H1 (cell line): ENCODE data around the gene RNASET2. TPM values are rescaled to one million over a fixed set of nuclear protein-coding genes. Genes with fewer than 3 reads are reported as not detected.

ENCODE experiments used
- CTCF ChIA-PET: fragments of 300-600 bp; sonication (Branson Sonifier 250); formaldehyde crosslinking; loops from one replicate; lab custom pipeline; 2021; ENCODE audit not compliant: partially characterized antibody; lab: Charles Lee
- POLR2A ChIA-PET: fragments of 300-600 bp; sonication (Branson Sonifier 250); formaldehyde crosslinking; loops from one replicate; lab custom pipeline; 2021; ENCODE audit warnings: inconsistent platforms; ENCODE audit not compliant: partially characterized antibody; lab: Charles Lee
- DNase-seq, 2 experiments: peaks; one replicate each; pipeline versions ENCODE4 v3.0.0 to v3.0.0-alpha.2; 2010 to 2022; ENCODE audit warnings: low spot score in 2 of 2, low read depth in 1 of 2, mixed read lengths in 1 of 2
- FAIRE-seq: peaks from 2 replicates; lab custom pipeline; 2011; peaks lifted over from hg19 to GRCh38; lab: Jason Lieb, UNC
- H2AFZ ChIP-seq: 2 replicates; pipeline ENCODE4 v1.8.1; 2012; ENCODE audit warnings: low read length, inconsistent platforms
- H2AK5ac ChIP-seq: 2 replicates; pipeline ENCODE4 v1.6.1; 2013; ENCODE audit warnings: low read depth, low read length
- H2BK120ac ChIP-seq: replicated peaks from 2 replicates; pipeline ENCODE3; 2013; ENCODE audit warnings: low read depth, low read length, inconsistent platforms
- H2BK12ac ChIP-seq: 2 replicates; pipeline ENCODE4 v1.6.1; 2013; ENCODE audit warnings: low read depth, low read length
- H2BK15ac ChIP-seq: 2 replicates; pipeline ENCODE4 v1.6.1; 2013; ENCODE audit warnings: low read length
- H2BK20ac ChIP-seq: 2 replicates; pipeline ENCODE4 v1.6.1; 2013; ENCODE audit warnings: low read length
- H2BK5ac ChIP-seq: 2 replicates; pipeline ENCODE4 v1.6.1; 2013; ENCODE audit warnings: low read depth, low read length
- H3K14ac ChIP-seq: 2 replicates; pipeline ENCODE4 v1.6.1; 2013; ENCODE audit warnings: inconsistent platforms; ENCODE audit not compliant: insufficient read length
- H3K18ac ChIP-seq: 2 replicates; pipeline ENCODE4 v1.6.1; 2013; ENCODE audit warnings: low read length; ENCODE audit errors: extremely low read depth
- H3K23ac ChIP-seq: 2 replicates; pipeline ENCODE4 v1.6.1; 2013; ENCODE audit warnings: inconsistent platforms; ENCODE audit not compliant: insufficient read length
- H3K23me2 ChIP-seq: 2 replicates; pipeline ENCODE4 v1.6.1; 2013; ENCODE audit warnings: low read depth, low read length
- H3K27ac ChIP-seq: 2 replicates; pipeline ENCODE4 v1.6.1; 2011; ENCODE audit warnings: low read depth, low read length, inconsistent platforms
- H3K27me3 ChIP-seq, 4 experiments: replicated peaks in 1 of 4; 1 replicate in 1 of 4; 2 replicates in 3 of 4; pipeline versions ENCODE4 v1.6.1 to v1.8.1; 2011 to 2013; ENCODE audit warnings: low read length in 3 of 4, mild to moderate bottlenecking in 3 of 4, inconsistent platforms in 2 of 4, mixed read lengths in 2 of 4, moderate library complexity in 1 of 4; ENCODE audit not compliant: control insufficient read depth in 3 of 4, insufficient read depth in 3 of 4; ENCODE audit errors: extremely low read depth in 1 of 4
- H3K36me3 ChIP-seq, 4 experiments: 2 replicates each; pipeline versions ENCODE4 v1.6.1 to v1.8.1; 2011 to 2013; ENCODE audit warnings: mild to moderate bottlenecking in 4 of 4, low read length in 3 of 4, moderate library complexity in 2 of 4, control low read depth in 1 of 4, inconsistent platforms in 1 of 4; ENCODE audit not compliant: insufficient read depth in 4 of 4, control insufficient read depth in 2 of 4
- H3K4ac ChIP-seq: replicated peaks from 2 replicates; pipeline ENCODE3; 2013; ENCODE audit warnings: low read length, low read depth, mixed read lengths, inconsistent platforms; ENCODE audit not compliant: insufficient read length
- H3K4me1 ChIP-seq, 4 experiments: replicated peaks in 1 of 4; 1 replicate in 1 of 4; 2 replicates in 3 of 4; pipeline versions ENCODE4 v1.6.1 to v1.8.1; 2011 to 2013; ENCODE audit warnings: low read length in 3 of 4, inconsistent platforms in 2 of 4, mixed read lengths in 1 of 4; ENCODE audit not compliant: insufficient read depth in 4 of 4, control insufficient read depth in 3 of 4
- H3K4me2 ChIP-seq, 2 experiments: 2 replicates each; pipeline versions ENCODE4 v1.6.1 to v1.8.1; 2011 to 2013; ENCODE audit warnings: low read depth in 2 of 2, low read length in 2 of 2, control low read depth in 1 of 2, inconsistent platforms in 1 of 2, mild to moderate bottlenecking in 1 of 2; ENCODE audit not compliant: insufficient read depth in 1 of 2
- H3K4me3 ChIP-seq, 4 experiments: fragments of 200-600, 300-600 bp in 1 of 4; sonication (generic), shearing (Covaris generic), sonication (Bioruptor Twin) in 1 of 4; 2 replicates each; pipeline versions ENCODE4 v1.5.1 to v1.8.1; 2011 to 2016; ENCODE audit warnings: low read length in 4 of 4, low read depth in 3 of 4, control low read depth in 2 of 4, inconsistent platforms in 2 of 4, mild to moderate bottlenecking in 2 of 4, mixed read lengths in 1 of 4, moderate library complexity in 1 of 4; ENCODE audit not compliant: insufficient read depth in 2 of 4; ENCODE audit errors: extremely low read depth in 1 of 4
- H3K56ac ChIP-seq: replicated peaks from 2 replicates; pipeline ENCODE3; 2013; ENCODE audit warnings: low read depth, mild to moderate bottlenecking, mixed read lengths, low read length, inconsistent platforms; ENCODE audit not compliant: insufficient read length
- H3K79me1 ChIP-seq: 2 replicates; pipeline ENCODE4 v1.6.1; 2013; ENCODE audit warnings: low read depth, low read length, control low read depth
- H3K79me2 ChIP-seq, 2 experiments: 2 replicates each; pipeline versions ENCODE4 v1.6.1 to v1.8.1; 2012 to 2013; ENCODE audit warnings: low read length in 2 of 2, mild to moderate bottlenecking in 2 of 2, inconsistent platforms in 1 of 2; ENCODE audit not compliant: insufficient read depth in 2 of 2, control insufficient read depth in 1 of 2
- H3K9ac ChIP-seq, 4 experiments: replicated peaks in 1 of 4; 1 replicate in 1 of 4; 2 replicates in 3 of 4; pipeline versions ENCODE4 v1.6.1 to v1.8.1; 2011 to 2013; ENCODE audit warnings: low read depth in 3 of 4, low read length in 3 of 4, control low read depth in 2 of 4, mild to moderate bottlenecking in 2 of 4, moderate library complexity in 2 of 4, inconsistent platforms in 1 of 4; ENCODE audit errors: extremely low read depth in 1 of 4
- H3K9me3 ChIP-seq, 2 experiments: 2 replicates each; pipeline versions ENCODE4 v1.6.1 to v1.8.1; 2012 to 2013; ENCODE audit warnings: mild to moderate bottlenecking in 2 of 2, moderate library complexity in 2 of 2, control low read depth in 1 of 2, inconsistent platforms in 1 of 2, low read depth in 1 of 2, low read length in 1 of 2, mixed read lengths in 1 of 2; ENCODE audit not compliant: insufficient read depth in 2 of 2
- H4K20me1 ChIP-seq, 2 experiments: replicated peaks in 1 of 2; 2 replicates each; pipeline versions ENCODE3 to v1.8.1; 2011 to 2013; ENCODE audit warnings: inconsistent platforms in 2 of 2, low read length in 2 of 2, mild to moderate bottlenecking in 1 of 2; ENCODE audit not compliant: insufficient read depth in 2 of 2, control insufficient read depth in 1 of 2
- H4K5ac ChIP-seq: 2 replicates; pipeline ENCODE4 v1.6.1; 2013; ENCODE audit warnings: low read length, low read depth, mixed read lengths, inconsistent platforms; ENCODE audit not compliant: insufficient read length
- H4K8ac ChIP-seq: 2 replicates; pipeline ENCODE4 v1.8.0; 2013; ENCODE audit warnings: mild to moderate bottlenecking, moderate library complexity, low read length, inconsistent platforms; ENCODE audit not compliant: insufficient read depth; ENCODE audit errors: extremely low read depth
- H4K91ac ChIP-seq: replicated peaks from 2 replicates; pipeline ENCODE3; 2013; ENCODE audit warnings: low read length, mixed read lengths, inconsistent platforms; ENCODE audit not compliant: insufficient read length
- BRCA1 ChIP-seq: IDR thresholded peaks from 2 replicates; pipeline ENCODE4 v1.6.1; 2012; ENCODE audit warnings: low read depth, low read length, improper control_type of control experiment
- JUN ChIP-seq: IDR thresholded peaks from 2 replicates; pipeline ENCODE4 v1.6.1; 2011; ENCODE audit warnings: low read depth, mild to moderate bottlenecking, improper control_type of control experiment, low read length
- PHF8 ChIP-seq: fragments of 200-600 bp; sonication (generic); conservative IDR thresholded peaks from 2 replicates; pipeline ENCODE4 v1.7.1; 2012; ENCODE audit warnings: low read depth, mild to moderate bottlenecking, inconsistent platforms, low read length, moderate library complexity
- RNF2 ChIP-seq: fragments of 200-900, 300-1000 bp; sonication (generic); IDR thresholded peaks from 2 replicates; pipeline ENCODE4 v1.7.1; 2016; ENCODE audit warnings: borderline replicate concordance, low read depth, mild to moderate bottlenecking, antibody characterized with exemption, low read length; ENCODE audit not compliant: poor library complexity, severe bottlenecking; ENCODE audit errors: missing control alignments
- RXRA ChIP-seq: IDR thresholded peaks from 2 replicates; pipeline ENCODE4 v1.6.1; 2011; ENCODE audit warnings: low read depth, mild to moderate bottlenecking, low read length, moderate library complexity; ENCODE audit not compliant: insufficient read depth
- TEAD4 ChIP-seq: IDR thresholded peaks from 2 replicates; pipeline ENCODE4 v1.6.1; 2012; ENCODE audit warnings: low read depth, low read length, inconsistent platforms, mixed read lengths
- ZNF274 ChIP-seq: IDR thresholded peaks from 2 replicates; pipeline ENCODE4 v1.7.0; 2012; ENCODE audit warnings: low read length, borderline replicate concordance; ENCODE audit errors: extremely low read depth
- WGBS, 2 experiments: shearing (Covaris generic) in 1 of 2; methylation state at CpG; one replicate each; pipeline versions ENCODE4 v1.1.6 to v1.1.7; 2013 to 2015; ENCODE audit warnings: low lambda C conversion rate in 2 of 2, mixed read lengths in 2 of 2, inconsistent platforms in 1 of 2, low coverage in 1 of 2, missing lambda C conversion rate in 1 of 2; ENCODE audit not compliant: insufficient replicate concordance in 2 of 2, insufficient coverage in 1 of 2, insufficient read length in 1 of 2; ENCODE audit errors: extremely low coverage in 1 of 2, missing lambda C conversion rate in 1 of 2; 5-methylcytosine and 5-hydroxymethylcytosine counted together
- polyA plus RNA-seq, 7 experiments: library from polyadenylated mRNA; depleted of rRNA in 3 of 7; stranded (reverse) in 5 of 7; unstranded in 2 of 7; fragments of >200 nt in 5 of 7; fragments of 200-250 nt in 2 of 7; gene quantifications; 1 replicate in 5 of 7; 2 replicates in 1 of 7; 4 replicates in 1 of 7; pipeline versions ENCODE4 v1.2.1 to v1.2.3, GENCODE V29; 2011 to 2013; ENCODE audit warnings: missing spikeins in 2 of 7, mixed read lengths in 2 of 7
- total RNA-seq: library from RNA; stranded (reverse); fragmentation: NEBNext Ultra II Directional; extraction: Animal tissue kit (Norgen Biotek cat#: 25700); gene quantifications from 2 replicates; pipeline ENCODE4 v1.2.1, GENCODE V29; 2021

The RNASET2 gene
- total and polyA plus RNA-seq, 2 of the 8 experiments (the other 6 are each of a cell fraction or from before 2014, with no cell fraction given): 15.7 to 22.9 TPM

DNA sequence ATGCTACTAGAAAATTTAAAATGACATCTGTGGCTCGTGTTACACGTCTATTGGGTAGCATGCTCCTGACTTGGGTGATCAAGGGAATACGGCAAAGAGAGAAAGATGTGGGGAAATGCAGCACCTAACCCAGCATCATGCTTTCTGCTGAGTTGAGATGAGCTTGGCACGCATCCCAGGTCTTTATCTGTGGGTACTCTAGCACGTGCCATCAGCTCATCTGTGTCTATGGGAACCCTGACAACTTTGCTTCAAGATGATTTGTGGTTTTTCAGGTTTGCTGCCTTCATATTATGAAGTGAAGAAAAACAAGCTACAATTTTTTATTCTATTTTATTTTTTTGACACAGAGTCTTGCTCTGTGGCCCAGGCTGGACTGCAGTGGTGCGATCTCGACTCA is 21.0 kb downstream of the RNASET2 start:
- no peak for FAIRE-seq
- no peak overlapping the region for H4K91ac ChIP-seq
- no peak for DNase-seq
- H2BK20ac ChIP-seq: no peak overlapping the region
- H2AFZ ChIP-seq: no peak overlapping the region
- no peak overlapping the region for H3K4me3 ChIP-seq
- no peak overlapping the region for H2AK5ac ChIP-seq
- H3K4ac ChIP-seq: no peak overlapping the region
- no peak overlapping the region for H2BK12ac ChIP-seq
- no peaks in the 10 kb centered on the region for H3K9me3 ChIP-seq
- no peak overlapping the region for H3K4me2 ChIP-seq
- H3K79me1 ChIP-seq: no peaks in the 10 kb centered on the region
- no peaks in the 10 kb centered on the region for H3K23me2 ChIP-seq
- H2BK120ac ChIP-seq: no peak overlapping the region
- no peak overlapping the region for H2BK5ac ChIP-seq
- H3K36me3 ChIP-seq: peaks cover 0 to 10% (median 0%) of the 10 kb centered on the region in 4 experiments; a peak in 3 of 8 replicates
- TF ChIP-seq PHF8 (no peak), RNF2 (no peak), ZNF274 (no peak), BRCA1 (no peak), RXRA (no peak), TEAD4 (no peak), JUN (no peak)
- no peak overlapping the region for H3K14ac ChIP-seq
- no peaks in the 10 kb centered on the region for H3K27me3 ChIP-seq
- POLR2A ChIA-PET: interaction anchor here (1.3 kb wide), 1 partner anchor 10 kb away, joined by 3 read pairs; no protein-coding TSS in a partner anchor
- H4K5ac ChIP-seq: no peak overlapping the region
- no peak overlapping the region for H3K56ac ChIP-seq
- peaks cover 0 to 4% of the 10 kb centered on the region in 2 experiments for H4K20me1 ChIP-seq
- no peak overlapping the region for H3K23ac ChIP-seq
- CTCF ChIA-PET: interaction anchor here (0.7 to 7.6 kb wide), 6 partner anchors 16 to 312 kb away, joined by 3 to 51 read pairs (median 4); no protein-coding TSS in a partner anchor
- H2BK15ac ChIP-seq: no peak overlapping the region
- no peaks in the 10 kb centered on the region for H3K79me2 ChIP-seq
- WGBS, 2 experiments: 95% methylated on average over 7 of the region's 7 CpGs; no CpG with 5 or more reads in 1 of the 2 experiments
- no peak overlapping the region for H4K8ac ChIP-seq
- peaks cover 0 to 3% (median 0%) of the 10 kb centered on the region in 4 experiments; a peak in 2 of 7 replicates for H3K4me1 ChIP-seq
- H3K27ac ChIP-seq: no peak overlapping the region
- no peak overlapping the region for H3K9ac ChIP-seq
- no peak overlapping the region for H3K18ac ChIP-seq
